ENCODE data around the gene BOC.

BOC gene

DNA sequence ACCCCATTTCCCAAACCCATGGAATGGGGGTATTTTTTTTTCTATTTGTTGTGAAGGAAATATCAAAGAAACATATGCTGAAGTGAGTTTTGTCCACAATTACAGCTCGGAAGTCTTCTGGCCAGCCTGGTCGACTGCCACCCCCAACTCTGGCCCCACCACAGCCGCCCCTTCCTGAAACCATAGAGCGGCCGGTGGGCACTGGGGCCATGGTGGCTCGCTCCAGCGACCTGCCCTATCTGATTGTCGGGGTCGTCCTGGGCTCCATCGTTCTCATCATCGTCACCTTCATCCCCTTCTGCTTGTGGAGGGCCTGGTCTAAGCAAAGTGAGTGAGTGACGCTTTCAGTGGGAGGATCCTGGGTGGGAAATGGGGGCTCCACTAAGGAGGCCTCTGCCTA lies 71.9 kb downstream of the BOC start:
- TF ChIP-seq GATA2 (IDR thresholded peaks at IDR 0.05; ENCODE audit: low read depth, low read length), result no peak
- no peak for TF ChIP-seq GATA3 (IDR thresholded peaks at IDR 0.05; ENCODE audit: low read depth, low read length)

DNA sequence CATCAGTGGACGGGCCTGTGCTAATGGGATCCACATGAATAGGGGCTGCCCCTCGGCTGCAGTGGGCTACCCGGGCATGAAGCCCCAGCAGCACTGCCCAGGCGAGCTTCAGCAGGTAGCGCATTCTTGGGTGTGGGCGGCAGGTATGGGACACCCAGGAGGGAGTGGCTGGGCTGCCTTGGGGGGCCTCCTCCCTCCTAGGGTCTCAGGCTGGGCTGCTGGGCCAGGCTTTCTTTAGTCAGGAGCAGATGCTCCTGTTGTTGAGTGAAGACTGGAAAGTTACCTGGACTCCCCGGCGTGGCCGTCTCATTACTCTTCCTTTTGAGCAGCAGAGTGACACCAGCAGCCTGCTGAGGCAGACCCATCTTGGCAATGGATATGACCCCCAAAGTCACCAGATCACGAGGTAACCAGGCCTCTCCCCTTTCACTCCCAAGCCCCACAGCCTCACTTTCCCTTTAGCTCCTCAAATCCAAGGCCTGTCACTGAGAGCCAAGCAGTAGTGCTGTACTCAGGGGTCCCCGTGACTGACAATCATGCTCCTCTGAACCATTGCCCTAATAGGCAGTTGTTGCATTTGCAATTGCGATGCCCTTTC lies 73.2 kb downstream of the BOC start:
- TF ChIP-seq GATA2 (IDR thresholded peaks at IDR 0.05; ENCODE audit: low read depth, low read length), result no peak
- no peak for TF ChIP-seq GATA3 (IDR thresholded peaks at IDR 0.05; ENCODE audit: low read depth, low read length)

DNA sequence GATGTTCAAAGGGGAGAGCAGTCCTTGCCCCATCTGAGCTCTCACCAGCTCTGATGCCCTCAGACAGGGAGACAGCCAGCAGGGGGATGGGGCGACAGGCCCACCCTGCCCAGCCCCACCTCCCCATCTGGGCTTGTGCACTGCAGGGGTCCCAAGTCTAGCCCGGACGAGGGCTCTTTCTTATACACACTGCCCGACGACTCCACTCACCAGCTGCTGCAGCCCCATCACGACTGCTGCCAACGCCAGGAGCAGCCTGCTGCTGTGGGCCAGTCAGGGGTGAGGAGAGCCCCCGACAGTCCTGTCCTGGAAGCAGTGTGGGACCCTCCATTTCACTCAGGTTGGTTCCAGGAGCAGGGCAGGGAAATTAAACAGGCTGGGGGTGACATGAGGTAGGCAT lies 73.9 kb downstream of the BOC start:
- TF ChIP-seq GATA2 (IDR thresholded peaks at IDR 0.05; ENCODE audit: low read depth, low read length) (no peak), GATA3 (IDR thresholded peaks at IDR 0.05; ENCODE audit: low read depth, low read length) (no peak)

DNA sequence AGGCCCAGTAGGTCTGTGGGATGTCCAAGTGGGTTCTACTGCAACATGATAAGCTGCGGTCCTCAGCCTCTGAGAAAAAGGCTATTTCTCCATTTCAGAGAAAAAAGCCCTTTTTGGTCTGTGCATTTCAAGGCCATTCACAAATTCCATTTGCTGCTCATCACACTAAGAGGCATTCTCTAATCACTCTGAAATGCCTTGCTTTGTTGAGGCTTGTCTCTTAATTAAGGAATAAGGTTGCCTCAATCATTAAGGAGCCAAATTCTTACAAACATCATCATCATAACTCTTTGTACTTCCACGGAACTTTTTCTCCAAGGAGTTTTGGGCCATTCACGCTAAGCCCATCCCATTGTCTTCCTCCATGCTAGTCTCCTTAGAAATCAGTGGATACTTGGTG lies 74.4 kb downstream of the BOC start:
- no peak for TF ChIP-seq GATA2 (IDR thresholded peaks at IDR 0.05; ENCODE audit: low read depth, low read length)
- no peak for TF ChIP-seq GATA3 (IDR thresholded peaks at IDR 0.05; ENCODE audit: low read depth, low read length)

DNA sequence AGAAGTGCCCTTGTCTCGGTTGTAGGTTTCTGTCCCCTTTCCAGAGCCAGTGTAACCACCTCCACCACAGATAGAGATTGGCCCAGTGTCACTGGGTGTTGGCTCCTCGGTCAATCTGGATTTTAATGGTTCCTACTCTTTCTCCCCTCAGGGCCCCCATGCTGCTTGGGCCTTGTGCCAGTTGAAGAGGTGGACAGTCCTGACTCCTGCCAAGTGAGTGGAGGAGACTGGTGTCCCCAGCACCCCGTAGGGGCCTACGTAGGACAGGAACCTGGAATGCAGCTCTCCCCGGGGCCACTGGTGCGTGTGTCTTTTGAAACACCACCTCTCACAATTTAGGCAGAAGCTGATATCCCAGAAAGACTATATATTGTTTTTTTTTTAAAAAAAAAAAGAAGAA lies 75.2 kb downstream of the BOC start:
- TF ChIP-seq GATA3 (IDR thresholded peaks at IDR 0.05; ENCODE audit: low read depth, low read length), result no peak
- no peak for TF ChIP-seq GATA2 (IDR thresholded peaks at IDR 0.05; ENCODE audit: low read depth, low read length)

DNA sequence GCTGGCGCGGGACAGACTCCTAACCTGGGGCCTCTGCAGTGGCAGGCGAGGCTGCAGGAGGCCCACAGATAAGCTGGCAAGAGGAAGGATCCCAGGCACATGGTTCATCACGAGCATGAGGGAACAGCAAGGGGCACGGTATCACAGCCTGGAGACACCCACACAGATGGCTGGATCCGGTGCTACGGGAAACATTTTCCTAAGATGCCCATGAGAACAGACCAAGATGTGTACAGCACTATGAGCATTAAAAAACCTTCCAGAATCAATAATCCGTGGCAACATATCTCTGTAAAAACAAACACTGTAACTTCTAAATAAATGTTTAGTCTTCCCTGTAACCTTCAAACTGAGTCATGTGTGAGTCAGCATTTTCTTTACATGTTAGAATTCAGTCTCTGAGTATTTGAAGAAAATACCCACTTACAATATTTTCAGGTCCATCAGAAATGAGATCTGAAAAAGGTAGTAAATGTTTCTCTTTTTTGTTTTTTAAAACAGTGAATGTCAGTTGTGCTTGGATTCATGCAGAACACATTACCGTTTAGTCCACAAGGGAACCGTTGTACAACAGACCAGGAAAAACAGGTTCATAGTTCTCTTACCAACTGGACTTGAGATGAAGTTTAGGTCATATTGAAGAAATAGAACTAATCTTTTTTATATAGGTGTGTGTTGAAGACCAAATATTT lies 75.9 kb downstream of the BOC start:
- no peak for TF ChIP-seq GATA3 (IDR thresholded peaks at IDR 0.05; ENCODE audit: low read depth, low read length)
- no peak for TF ChIP-seq GATA2 (IDR thresholded peaks at IDR 0.05; ENCODE audit: low read depth, low read length)

DNA sequence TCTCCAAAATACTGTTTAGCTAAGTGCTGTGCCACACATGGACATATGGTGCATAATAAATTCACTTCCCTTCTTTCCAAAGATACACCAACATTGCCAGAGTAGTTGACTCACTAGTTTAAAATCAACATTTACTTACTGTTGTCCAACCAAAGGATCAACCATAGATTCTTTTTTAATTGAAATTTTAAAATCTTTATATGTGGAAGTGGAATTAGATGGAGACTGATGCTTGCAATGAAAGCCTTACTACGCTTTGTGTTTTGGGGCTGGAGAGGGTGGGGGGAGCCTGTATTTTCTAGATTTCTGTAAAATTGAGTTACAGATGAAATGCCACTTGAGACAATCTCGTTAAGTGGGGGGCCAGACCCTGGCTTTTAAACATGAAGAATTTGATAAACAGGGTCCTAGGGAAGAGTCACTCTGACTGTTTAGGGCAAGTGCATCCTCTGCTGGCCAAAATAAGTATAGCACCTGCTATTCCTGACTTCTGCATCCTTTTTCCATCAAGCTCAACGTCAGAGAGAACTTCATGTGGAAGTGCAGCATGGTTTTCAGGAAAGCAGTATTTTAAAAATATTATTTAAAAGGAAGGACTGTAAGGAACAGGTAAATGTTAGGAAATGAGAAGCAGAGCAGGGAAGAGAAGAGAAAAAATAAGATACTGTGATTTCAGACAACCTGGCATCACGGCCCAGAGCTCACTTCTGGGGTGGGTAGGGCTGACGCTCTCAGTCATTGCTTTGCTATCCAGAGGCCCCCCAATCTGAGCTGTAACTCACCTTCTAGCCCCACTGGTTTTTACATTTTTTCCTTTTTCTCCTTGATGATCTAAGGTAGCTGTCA lies 76.7 kb downstream of the BOC start:
- TF ChIP-seq GATA2 (IDR thresholded peaks at IDR 0.05; ENCODE audit: low read depth, low read length) (no peak), GATA3 (IDR thresholded peaks at IDR 0.05; ENCODE audit: low read depth, low read length) (no peak)

DNA sequence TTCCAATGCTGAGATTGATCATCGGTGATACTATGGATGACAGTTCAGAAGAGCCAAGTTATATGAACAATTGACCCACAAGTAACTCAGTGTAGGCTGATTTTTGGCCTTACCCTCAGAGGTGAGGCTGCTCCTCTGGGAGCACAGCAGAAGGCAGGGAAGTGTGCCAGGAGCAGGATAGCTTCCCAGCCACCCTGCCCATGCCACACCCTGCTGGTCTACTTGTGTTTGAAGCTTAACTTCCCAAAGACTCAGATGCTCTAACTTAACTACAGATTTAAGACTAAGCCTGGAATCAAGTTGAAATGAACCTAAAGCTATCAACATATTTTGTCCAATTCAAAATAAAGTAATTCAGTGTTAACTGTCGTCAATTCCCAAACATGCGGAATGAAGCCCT lies 77.5 kb downstream of the BOC start:
- TF ChIP-seq GATA3 (IDR thresholded peaks at IDR 0.05; ENCODE audit: low read depth, low read length) (no peak), GATA2 (IDR thresholded peaks at IDR 0.05; ENCODE audit: low read depth, low read length) (no peak)

DNA sequence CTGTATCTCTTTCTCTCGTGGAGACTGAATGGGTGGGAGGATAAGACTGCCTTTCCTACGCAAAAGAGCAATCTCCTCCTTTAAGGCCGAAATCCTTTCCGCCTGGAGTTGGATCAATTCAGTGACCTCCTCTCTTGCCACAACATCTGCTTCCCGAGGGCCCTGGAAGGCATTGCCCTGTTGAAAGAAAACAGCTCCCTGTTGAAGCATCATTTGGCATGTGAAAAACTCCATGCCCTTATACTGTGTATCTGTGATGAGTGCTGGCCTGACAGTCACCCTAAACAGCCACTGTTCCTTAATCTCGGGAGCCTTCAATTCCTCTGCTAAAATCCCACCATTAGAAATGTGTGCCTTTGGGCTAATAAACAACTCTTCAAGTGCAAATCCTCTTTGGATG lies 80.2 kb downstream of the BOC start:
- TF ChIP-seq GATA2 (IDR thresholded peaks at IDR 0.05; ENCODE audit: low read depth, low read length) (no peak), GATA3 (IDR thresholded peaks at IDR 0.05; ENCODE audit: low read depth, low read length) (no peak)

DNA sequence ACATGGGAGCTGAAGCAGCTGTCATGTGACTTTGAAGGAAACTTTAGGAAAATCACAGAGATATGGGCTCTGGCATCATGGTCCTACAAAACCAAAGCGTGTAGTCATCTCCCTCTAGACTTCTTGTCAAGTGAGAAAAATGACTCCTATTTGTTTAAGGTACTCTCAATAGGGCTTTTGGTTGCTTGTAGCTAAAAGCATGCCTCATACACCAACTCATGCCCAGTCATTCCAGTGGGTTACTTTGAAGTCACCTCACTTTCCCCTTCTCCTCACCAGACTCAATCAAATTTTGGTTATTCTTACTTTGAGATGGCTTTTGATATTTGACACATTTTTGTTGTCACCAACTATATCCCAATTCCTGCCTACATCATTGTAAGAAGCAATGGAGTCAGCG lies 81.6 kb downstream of the BOC start:
- TF ChIP-seq GATA2 (IDR thresholded peaks at IDR 0.05; ENCODE audit: low read depth, low read length) (no peak), GATA3 (IDR thresholded peaks at IDR 0.05; ENCODE audit: low read depth, low read length) (no peak)

DNA sequence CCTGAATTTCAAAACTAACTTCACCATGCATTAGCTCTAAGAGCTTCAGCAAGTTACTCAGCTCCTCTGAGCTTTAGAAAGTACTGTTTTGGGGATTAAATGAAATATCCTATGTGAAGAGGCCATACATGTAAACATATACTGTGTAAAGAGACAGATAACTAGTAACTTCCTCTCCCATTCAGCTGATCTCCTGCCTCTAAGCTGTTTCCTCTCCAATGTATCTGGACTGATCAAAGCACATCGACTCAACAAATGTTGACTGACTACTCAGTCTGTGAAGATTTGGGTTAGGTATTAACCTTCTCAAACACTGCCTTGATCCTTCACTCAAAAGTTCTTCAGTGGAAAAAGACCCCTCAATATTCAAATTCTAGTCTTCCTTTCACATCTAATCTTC lies 82.0 kb downstream of the BOC start:
- TF ChIP-seq GATA3 (IDR thresholded peaks at IDR 0.05; ENCODE audit: low read depth, low read length) (no peak), GATA2 (IDR thresholded peaks at IDR 0.05; ENCODE audit: low read depth, low read length) (no peak)

DNA sequence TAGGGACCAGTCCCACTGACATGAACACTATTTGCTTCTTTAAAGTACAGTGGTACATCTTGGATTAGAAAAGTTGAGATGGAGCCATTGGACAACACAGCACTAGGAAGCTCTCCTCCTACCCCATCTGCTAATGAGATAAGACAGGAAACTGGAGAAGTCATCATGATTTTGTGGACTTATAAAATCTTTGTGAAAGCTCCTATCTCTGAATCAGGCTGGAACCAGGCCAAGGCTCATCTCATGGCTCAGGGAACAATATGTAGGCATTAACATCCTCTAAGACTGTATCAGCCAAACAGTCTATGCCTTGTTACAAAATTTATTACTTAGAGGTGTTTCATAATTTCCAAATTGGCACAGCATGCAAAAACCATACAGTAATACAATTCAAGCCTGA lies 84.1 kb downstream of the BOC start:
- TF ChIP-seq GATA3 (IDR thresholded peaks at IDR 0.05; ENCODE audit: low read depth, low read length), result peak; percentile 53
- TF ChIP-seq GATA2 (IDR thresholded peaks at IDR 0.05; ENCODE audit: low read depth, low read length), result 0 out of 2 replicates have a peak, but pooled peaks have one; percentile 31

DNA sequence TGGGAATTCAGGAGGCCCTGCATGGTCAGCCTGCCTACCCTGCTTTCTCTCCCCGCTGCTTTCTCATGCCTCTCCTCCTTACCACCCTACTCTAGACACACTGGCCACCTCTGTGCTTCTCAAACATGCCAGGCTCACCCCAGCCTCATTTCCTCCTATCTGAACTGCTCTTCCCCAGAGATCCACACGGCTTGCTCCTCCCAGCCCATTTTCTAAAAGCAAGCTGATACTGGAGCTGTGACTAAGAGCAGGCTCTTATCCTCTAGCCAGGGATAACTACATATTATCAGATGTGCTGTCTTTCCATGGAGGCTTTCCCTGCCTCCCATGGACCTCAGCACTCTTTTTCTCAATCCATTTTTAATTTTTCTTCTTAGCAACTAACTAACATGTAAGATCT lies 85.9 kb downstream of the BOC start:
- TF ChIP-seq GATA2 (IDR thresholded peaks at IDR 0.05; ENCODE audit: low read depth, low read length) (peak; percentile 52), GATA3 (IDR thresholded peaks at IDR 0.05; ENCODE audit: low read depth, low read length) (no peak)

DNA sequence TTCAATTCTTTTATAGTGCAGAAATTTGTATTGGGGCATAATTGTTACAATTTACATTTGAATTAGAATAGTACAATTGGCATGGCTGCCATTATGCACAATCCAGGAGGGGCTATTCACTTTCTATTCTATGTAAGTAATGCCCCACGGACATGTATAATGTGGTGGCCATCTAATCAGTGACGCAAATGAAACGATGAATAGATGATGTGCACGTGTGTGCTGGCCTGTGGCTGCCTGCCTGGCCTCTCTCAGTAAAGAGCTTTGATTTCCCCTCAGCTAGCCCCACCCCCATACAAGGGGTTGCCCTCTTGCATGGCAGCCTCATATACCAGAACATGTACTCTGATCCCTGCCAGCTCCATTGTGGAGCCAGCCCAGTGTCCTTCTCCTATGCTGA lies 86.5 kb downstream of the BOC start:
- peak; percentile 41; the same call in 1 of the 2 replicates for TF ChIP-seq GATA3 (IDR thresholded peaks at IDR 0.05; ENCODE audit: low read depth, low read length)
- no peak for TF ChIP-seq GATA2 (IDR thresholded peaks at IDR 0.05; ENCODE audit: low read depth, low read length)

DNA sequence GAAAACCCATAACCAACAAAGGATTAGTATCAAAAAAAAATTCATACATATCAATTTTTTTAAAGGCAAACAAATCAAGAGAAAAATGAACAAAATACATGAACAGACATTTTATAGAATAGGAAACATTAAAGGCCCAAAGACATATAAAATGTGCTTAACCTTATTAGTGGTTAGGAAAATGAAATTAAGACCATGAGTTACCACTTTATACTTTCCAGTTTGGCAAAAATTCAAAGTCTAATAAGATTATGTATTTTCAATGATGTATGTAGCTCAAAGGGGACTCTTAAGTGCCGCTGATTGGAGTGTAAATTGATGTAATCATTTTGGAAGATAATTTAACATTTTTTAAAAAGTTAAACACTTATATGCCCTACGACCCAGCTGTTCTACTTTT lies 89.2 kb downstream of the BOC start:
- TF ChIP-seq GATA2 (IDR thresholded peaks at IDR 0.05; ENCODE audit: low read depth, low read length), result peak; percentile 20; the same call in 1 of the 2 replicates
- TF ChIP-seq GATA3 (IDR thresholded peaks at IDR 0.05; ENCODE audit: low read depth, low read length), result 0 out of 2 replicates have a peak, but pooled peaks have one; percentile 41
